ENCODE measurements around the gene CNTFR.

Gene CNTFR

GRCh38 chr9:34520505-34521385 is 68.8 kb downstream of the CNTFR start:
- Mint-ChIP-seq H3K27me3 (no peaks in the 10 kb centered on the region), H3K27ac (no peak overlapping the region), H3K36me3 (no peaks in the 10 kb centered on the region), H3K9me3 (no peaks in the 10 kb centered on the region), H3K4me1 (peaks cover 19% of the 10 kb centered on the region), H3K4me3 (no peak overlapping the region)

GRCh38 chr9:34520096-34520495 is 69.4 kb downstream of the CNTFR start:
- Mint-ChIP-seq H3K4me3 (no peak overlapping the region), H3K27me3 (no peaks in the 10 kb centered on the region), H3K36me3 (no peaks in the 10 kb centered on the region), H3K9me3 (no peaks in the 10 kb centered on the region), H3K4me1 (peaks cover 12% of the 10 kb centered on the region), H3K27ac (no peak overlapping the region)

- Mint-ChIP-seq H3K36me3 (no peaks in the 10 kb centered on the region), H3K4me1 (peaks cover 6% of the 10 kb centered on the region), H3K9me3 (no peaks in the 10 kb centered on the region), H3K4me3 (no peak overlapping the region), H3K27me3 (no peaks in the 10 kb centered on the region), H3K27ac (no peak overlapping the region)
Measured at GRCh38 chr9:34519321-34520020, 70.1 kb downstream of the CNTFR start.

GRCh38 chr9:34518896-34519295 is 70.6 kb downstream of the CNTFR start:
- no peaks in the 10 kb centered on the region for H3K36me3 Mint-ChIP-seq
- H3K27ac Mint-ChIP-seq: no peak overlapping the region
- no peaks in the 10 kb centered on the region for H3K9me3 Mint-ChIP-seq
- H3K4me3 Mint-ChIP-seq: no peak overlapping the region
- peaks cover 5% of the 10 kb centered on the region for H3K4me1 Mint-ChIP-seq
- H3K27me3 Mint-ChIP-seq: no peaks in the 10 kb centered on the region

GRCh38 chr9:34518110-34518616 is 71.4 kb downstream of the CNTFR start:
- H3K9me3 Mint-ChIP-seq: no peaks in the 10 kb centered on the region
- H3K4me1 Mint-ChIP-seq: peaks cover 5% of the 10 kb centered on the region
- H3K27ac Mint-ChIP-seq: no peak overlapping the region
- no peaks in the 10 kb centered on the region for H3K27me3 Mint-ChIP-seq
- H3K4me3 Mint-ChIP-seq: no peak overlapping the region
- H3K36me3 Mint-ChIP-seq: no peaks in the 10 kb centered on the region

GRCh38 chr9:34517185-34517584 is 72.3 kb downstream of the CNTFR start:
- H3K4me3 Mint-ChIP-seq: no peak overlapping the region
- no peak overlapping the region for H3K27ac Mint-ChIP-seq
- H3K27me3 Mint-ChIP-seq: no peaks in the 10 kb centered on the region
- no peaks in the 10 kb centered on the region for H3K4me1 Mint-ChIP-seq
- no peaks in the 10 kb centered on the region for H3K9me3 Mint-ChIP-seq
- no peaks in the 10 kb centered on the region for H3K36me3 Mint-ChIP-seq

GRCh38 chr9:34515959-34516358 is 73.6 kb downstream of the CNTFR start:
- no peak overlapping the region for H3K4me3 Mint-ChIP-seq
- H3K9me3 Mint-ChIP-seq: no peaks in the 10 kb centered on the region
- no peaks in the 10 kb centered on the region for H3K36me3 Mint-ChIP-seq
- no peak overlapping the region for H3K27ac Mint-ChIP-seq
- H3K4me1 Mint-ChIP-seq: no peaks in the 10 kb centered on the region
- no peaks in the 10 kb centered on the region for H3K27me3 Mint-ChIP-seq

- Mint-ChIP-seq H3K9me3 (no peaks in the 10 kb centered on the region), H3K36me3 (no peaks in the 10 kb centered on the region), H3K27ac (no peak overlapping the region), H3K4me3 (no peak overlapping the region), H3K4me1 (no peaks in the 10 kb centered on the region), H3K27me3 (no peaks in the 10 kb centered on the region)
Measured at GRCh38 chr9:34514816-34515215, 74.7 kb downstream of the CNTFR start.

GRCh38 chr9:34514401-34514800 is 75.1 kb downstream of the CNTFR start:
- Mint-ChIP-seq H3K4me3 (no peak overlapping the region), H3K9me3 (no peaks in the 10 kb centered on the region)

GRCh38 chr9:34513567-34514214 is 75.8 kb downstream of the CNTFR start:
- no peak overlapping the region for H3K27ac Mint-ChIP-seq
- H3K27me3 Mint-ChIP-seq: no peaks in the 10 kb centered on the region
- no peaks in the 10 kb centered on the region for H3K36me3 Mint-ChIP-seq
- H3K4me1 Mint-ChIP-seq: no peaks in the 10 kb centered on the region
- no peaks in the 10 kb centered on the region for H3K9me3 Mint-ChIP-seq
- H3K4me3 Mint-ChIP-seq: no peak overlapping the region

More at GRCh38 chr9:34514401-34514800, 75.1 kb downstream of the CNTFR start:
- Mint-ChIP-seq H3K4me1 (no peaks in the 10 kb centered on the region), H3K36me3 (no peaks in the 10 kb centered on the region), H3K27ac (no peak overlapping the region), H3K27me3 (no peaks in the 10 kb centered on the region)

- Mint-ChIP-seq H3K27me3 (no peaks in the 10 kb centered on the region), H3K27ac (no peak overlapping the region), H3K4me1 (no peaks in the 10 kb centered on the region), H3K9me3 (no peaks in the 10 kb centered on the region), H3K36me3 (no peaks in the 10 kb centered on the region), H3K4me3 (no peak overlapping the region)
Measured at GRCh38 chr9:34512131-34513078, 77.1 kb downstream of the CNTFR start.

GRCh38 chr9:34510497-34511468 is 78.7 kb downstream of the CNTFR start:
- H3K27ac Mint-ChIP-seq: no peak overlapping the region
- H3K9me3 Mint-ChIP-seq: no peaks in the 10 kb centered on the region
- no peaks in the 10 kb centered on the region for H3K36me3 Mint-ChIP-seq
- H3K4me3 Mint-ChIP-seq: no peak overlapping the region
- H3K27me3 Mint-ChIP-seq: no peaks in the 10 kb centered on the region
- H3K4me1 Mint-ChIP-seq: no peaks in the 10 kb centered on the region

GRCh38 chr9:34508951-34509350 is 80.6 kb downstream of the CNTFR start:
- Mint-ChIP-seq H3K9me3 (no peaks in the 10 kb centered on the region), H3K27ac (no peak overlapping the region), H3K36me3 (no peaks in the 10 kb centered on the region), H3K27me3 (peaks cover 2% of the 10 kb centered on the region), H3K4me3 (no peak overlapping the region), H3K4me1 (no peaks in the 10 kb centered on the region)

GRCh38 chr9:34508463-34508862 is 81.1 kb downstream of the CNTFR start:
- H3K27ac Mint-ChIP-seq: no peak overlapping the region
- H3K4me1 Mint-ChIP-seq: no peaks in the 10 kb centered on the region
- no peaks in the 10 kb centered on the region for H3K9me3 Mint-ChIP-seq
- H3K4me3 Mint-ChIP-seq: no peak overlapping the region
- peaks cover 2% of the 10 kb centered on the region for H3K27me3 Mint-ChIP-seq
- H3K36me3 Mint-ChIP-seq: no peaks in the 10 kb centered on the region
